Sigmoid colon (tissue), 4 donors: ENCODE measurements around the gene CACHD1.

ENCODE experiments used
- CTCF ChIP-seq, 4 experiments: fragments of 450-650 bp in 3 of 4; fragments of 200-600 bp in 1 of 4; IDR thresholded peaks; one replicate each; pipeline ENCODE4 v1.5.1; 2016 to 2019; ENCODE audit warnings: antibody characterized with exemption in 4 of 4, mild to moderate bottlenecking in 3 of 4, moderate library complexity in 2 of 4
- EP300 ChIP-seq, 4 donors: sonication (generic); formaldehyde crosslinking; IDR thresholded peaks; one replicate each; pipeline ENCODE4 v1.6.1; 2017; ENCODE audit warnings: antibody characterized with exemption in 4 of 4

DNA sequence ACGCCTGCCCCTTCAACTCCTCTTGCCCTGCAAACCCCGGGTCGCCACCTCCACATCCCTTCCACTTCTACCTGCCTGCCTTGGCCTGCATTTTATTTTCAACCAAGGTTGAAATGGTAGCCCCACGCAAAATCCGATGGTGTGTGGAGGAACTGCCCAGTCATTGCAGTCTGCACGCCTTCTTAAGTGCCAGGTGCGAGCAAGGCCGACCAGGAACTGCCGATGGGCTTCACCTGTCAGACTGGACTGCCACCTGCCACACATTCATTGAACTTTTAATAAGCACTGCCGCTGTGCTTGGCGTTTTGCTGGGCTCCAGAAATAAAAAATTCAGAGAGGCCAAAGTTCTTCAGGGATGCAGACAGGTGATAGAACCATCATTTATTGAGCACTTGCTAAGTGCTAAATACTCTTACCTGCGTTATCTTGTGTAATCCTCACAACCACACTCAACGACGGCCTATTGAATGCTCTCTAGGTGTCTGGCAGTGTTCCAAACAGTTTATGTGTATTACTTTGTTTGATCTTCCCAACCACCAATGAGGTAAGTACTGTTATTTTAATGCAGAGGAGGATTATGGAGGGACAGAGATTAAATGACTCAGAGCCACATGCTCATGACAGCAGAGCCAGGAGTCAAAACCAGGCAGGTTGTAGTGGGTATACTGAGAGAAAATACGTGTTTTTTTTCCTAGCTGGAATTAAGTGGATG is 36.2 kb downstream of the CACHD1 start:
- TF ChIP-seq EP300 (IDR thresholded peaks at IDR 0.05) (no peak), CTCF (IDR thresholded peaks at IDR 0.05) (no peak)
